PC-9 (cell line): Measurements from ENCODE around the gene GTF3C4. TPM values are rescaled to one million over a fixed set of nuclear protein-coding genes. Genes with fewer than 3 reads are reported as not detected.

Source experiments
- BruUV-seq: library from RNA; stranded (reverse); fragments of 400-500 nt; replicated peaks from 2 replicates; lab custom pipeline; 2021; lab: Mats Ljungman, UMichigan
- CTCF ChIA-PET: fragments of 300-600 bp; sonication (Branson Sonifier 250); formaldehyde crosslinking; loops from one replicate; lab custom pipeline; 2022; ENCODE audit warnings: antibody characterized with exemption; lab: Charles Lee
- POLR2A ChIA-PET: fragments of 300-600 bp; sonication (Branson Sonifier 250); formaldehyde crosslinking; loops from one replicate; lab custom pipeline; 2022; ENCODE audit warnings: antibody characterized with exemption; ENCODE audit not compliant: unreplicated experiment; lab: Charles Lee
- DNase-seq, 2 experiments: peaks; one replicate each; pipeline versions ENCODE4 v3.0.0 to v3.0.0-alpha.2; 2015 to 2022; ENCODE audit warnings: mixed read lengths in 1 of 2
- H2AFZ ChIP-seq: fragments of 200-600 bp; sonication (generic); 2 replicates; pipeline ENCODE4 v1.8.1; 2017; ENCODE audit warnings: antibody characterized with exemption
- H3F3A ChIP-seq: fragments of 200-600 bp; sonication (generic); 2 replicates; pipeline ENCODE4 v1.8.1; 2017; ENCODE audit warnings: antibody characterized with exemption, mild to moderate bottlenecking, low read depth; ENCODE audit not compliant: insufficient read depth
- H3K27ac ChIP-seq: fragments of 200-600 bp; sonication (generic); 2 replicates; pipeline ENCODE4 v1.6.1; 2016; ENCODE audit warnings: mixed run types
- H3K27me3 ChIP-seq: fragments of 200-600 bp; sonication (generic); 2 replicates; pipeline ENCODE4 v1.6.1; 2016; ENCODE audit warnings: low read depth, mixed run types; ENCODE audit not compliant: insufficient read depth
- H3K36me3 ChIP-seq: fragments of 200-600 bp; sonication (generic); 2 replicates; pipeline ENCODE4 v1.6.1; 2016; ENCODE audit warnings: low read depth, mixed run types
- H3K4me1 ChIP-seq: fragments of 200-600 bp; sonication (generic); replicated peaks from 2 replicates; pipeline ENCODE4 v1.6.1; 2016; ENCODE audit warnings: mixed run types; ENCODE audit not compliant: insufficient read depth
- H3K4me2 ChIP-seq: fragments of 200-600 bp; sonication (generic); 2 replicates; pipeline ENCODE4 v1.6.1; 2017; ENCODE audit warnings: mixed run types
- H3K4me3 ChIP-seq: fragments of 200-600 bp; sonication (generic); 2 replicates; pipeline ENCODE4 v1.6.1; 2016; ENCODE audit warnings: mixed run types
- H3K79me2 ChIP-seq: fragments of 200-600 bp; sonication (generic); 2 replicates; pipeline ENCODE4 v1.6.1; 2017; ENCODE audit warnings: low read depth, mixed run types
- H3K9me2 ChIP-seq: fragments of 200-600 bp; sonication (generic); 2 replicates; pipeline ENCODE4 v1.8.1; 2017; ENCODE audit warnings: mild to moderate bottlenecking; ENCODE audit not compliant: insufficient read depth
- H3K9me3 ChIP-seq: fragments of 200-600 bp; sonication (generic); 2 replicates; pipeline ENCODE4 v1.8.1; 2016; ENCODE audit warnings: low read depth; ENCODE audit not compliant: insufficient read depth
- H4K20me1 ChIP-seq: fragments of 200-600 bp; sonication (generic); 2 replicates; pipeline ENCODE4 v1.8.1; 2017; ENCODE audit not compliant: insufficient read depth
- CTCF ChIP-seq: fragments of 200-600 bp; sonication (generic); conservative IDR thresholded peaks from 2 replicates; pipeline ENCODE4 v1.6.1; 2017; ENCODE audit warnings: mixed run types, antibody characterized with exemption, mild to moderate bottlenecking, moderate library complexity
- EZH2 ChIP-seq: fragments of 200-600 bp; sonication (generic); IDR thresholded peaks from 2 replicates; pipeline ENCODE4 v1.8.0; 2017; ENCODE audit warnings: antibody characterized with exemption, low read depth
- intact Hi-C: fragments of 100-400 bp; cut with micrococcal nuclease; formaldehyde crosslinking; loops from one replicate; pipeline ENCODE4 v1.10.0; 2022; ENCODE audit not compliant: unreplicated experiment
- total RNA-seq: library from RNA; stranded (reverse); gene quantifications from 2 replicates; pipeline ENCODE4 v1.2.3, GENCODE V29; 2021

Gene GTF3C4
- total RNA-seq, 1 experiment from 2014 or later = 24.7 TPM

- CTCF ChIA-PET = no interaction called here
Measured at GRCh38 chr9:132743931-132744479, 73.7 kb downstream of the GTF3C4 start.

More at GRCh38 chr9:132743931-132744479, 73.7 kb downstream of the GTF3C4 start:
- no peaks in the 10 kb centered on the region for H3F3A ChIP-seq
- H3K4me3 ChIP-seq = no peak overlapping the region
- DNase-seq = no peak
- no peaks in the 10 kb centered on the region for H3K36me3 ChIP-seq
- no peaks in the 10 kb centered on the region for H3K9me2 ChIP-seq
- intact Hi-C loops = no loop called here
- H3K27ac ChIP-seq = no peak overlapping the region
- H4K20me1 ChIP-seq = no peaks in the 10 kb centered on the region
- no TSS peak for BruUV-seq
- H3K4me2 ChIP-seq = no peak overlapping the region
- H3K27me3 ChIP-seq = peaks cover 50% of the 10 kb centered on the region
- POLR2A ChIA-PET = no interaction called here
- TF ChIP-seq CTCF = no peak
- no peak for TF ChIP-seq EZH2
- no peak overlapping the region for H2AFZ ChIP-seq
- H3K4me1 ChIP-seq = no peaks in the 10 kb centered on the region
- H3K9me3 ChIP-seq = no peaks in the 10 kb centered on the region
- H3K79me2 ChIP-seq = no peaks in the 10 kb centered on the region

Other genes with a start within 250 kb of the GTF3C4 start
- gene BARHL1, start 87.9 kb upstream of the GTF3C4 start, total RNA-seq = not detected in 2 replicates
- 19.2 and 21.5 TPM in 2 replicates for gene DDX31, start 481 bp upstream of the GTF3C4 start, total RNA-seq
- 5.4 and 7.2 TPM in 2 replicates for gene AK8, start 207.8 kb downstream of the GTF3C4 start, total RNA-seq
- gene SPACA9, start 208.4 kb downstream of the GTF3C4 start, total RNA-seq = 18.4 and 19.2 TPM in 2 replicates